Neural progenitor cell (in vitro differentiated cells): ENCODE measurements around the gene SCFD2. TPM values are rescaled to one million over a fixed set of nuclear protein-coding genes. Genes with fewer than 3 reads are reported as not detected.
"Not testable (repeated sequence)": the region's sequence is repeated elsewhere in the genome, so short reads cannot be mapped to it uniquely, and the experiment has no call there.

Experiments
- DNase-seq: peaks from one replicate; pipeline ENCODE4 v3.0.0-alpha.2; 2016; ENCODE audit warnings: low spot score
- H2AFZ ChIP-seq: fragments of 200-600 bp; sonication (generic); replicated peaks from 2 replicates; pipeline ENCODE4 v1.6.1; 2016; ENCODE audit warnings: antibody characterized with exemption
- H3F3A ChIP-seq: fragments of 200-600 bp; sonication (generic); 2 replicates; pipeline ENCODE4 v1.6.1; 2016; ENCODE audit warnings: antibody characterized with exemption, low read depth
- H3K27ac ChIP-seq: fragments of 200-600 bp; sonication (generic); 2 replicates; pipeline ENCODE4 v1.5.1; 2016; ENCODE audit warnings: mild to moderate bottlenecking
- H3K27me3 ChIP-seq: fragments of 200-600 bp; sonication (generic); 2 replicates; pipeline ENCODE4 v1.6.1; 2016; ENCODE audit warnings: mild to moderate bottlenecking, moderate library complexity
- H3K36me3 ChIP-seq: fragments of 200-600 bp; sonication (generic); 2 replicates; pipeline ENCODE4 v1.5.1; 2016
- H3K4me1 ChIP-seq: fragments of 200-600 bp; sonication (generic); 2 replicates; pipeline ENCODE4 v1.6.1; 2016; ENCODE audit warnings: mixed run types
- H3K4me2 ChIP-seq: fragments of 200-600 bp; sonication (generic); 2 replicates; pipeline ENCODE4 v1.6.1; 2016
- H3K4me3 ChIP-seq: fragments of 200-600 bp; sonication (generic); 2 replicates; pipeline ENCODE4 v1.5.1; 2016
- H3K79me2 ChIP-seq: fragments of 200-600 bp; sonication (generic); 2 replicates; pipeline ENCODE4 v1.6.1; 2016; ENCODE audit warnings: low read depth
- H3K9ac ChIP-seq: fragments of 200-600 bp; sonication (generic); 2 replicates; pipeline ENCODE4 v1.6.1; 2016
- H3K9me3 ChIP-seq: fragments of 200-600 bp; sonication (generic); 2 replicates; pipeline ENCODE4 v1.5.1; 2016; ENCODE audit warnings: low read depth
- H4K20me1 ChIP-seq: fragments of 200-600 bp; sonication (generic); 2 replicates; pipeline ENCODE4 v1.6.1; 2016; ENCODE audit warnings: low read depth
- H3K27ac Mint-ChIP-seq: 3 replicates; pipeline ENCODE4 v1.8.0; 2021; ENCODE audit warnings: mixed read lengths
- H3K27me3 Mint-ChIP-seq: 2 replicates; pipeline ENCODE4 v1.8.0; 2022; ENCODE audit warnings: low read depth, mild to moderate bottlenecking, inconsistent platforms, moderate library complexity, mixed read lengths; ENCODE audit not compliant: insufficient read depth
- H3K36me3 Mint-ChIP-seq: 3 replicates; pipeline ENCODE4 v1.8.0; 2021; ENCODE audit warnings: mixed read lengths
- H3K4me1 Mint-ChIP-seq: 3 replicates; pipeline ENCODE4 v1.8.0; 2021; ENCODE audit warnings: mixed read lengths
- H3K4me3 Mint-ChIP-seq: 3 replicates; pipeline ENCODE4 v1.8.0; 2021; ENCODE audit warnings: mild to moderate bottlenecking, moderate library complexity, mixed read lengths
- H3K9me3 Mint-ChIP-seq: 3 replicates; pipeline ENCODE4 v1.8.0; 2020; ENCODE audit warnings: mixed read lengths
- EZH2 ChIP-seq: fragments of 200-600 bp; sonication (generic); IDR thresholded peaks from 2 replicates; pipeline ENCODE4 v1.6.1; 2017; ENCODE audit warnings: antibody characterized with exemption, mild to moderate bottlenecking, moderate library complexity
- EZH2phosphoT487 ChIP-seq: fragments of 200-600 bp; sonication (generic); IDR thresholded peaks from 2 replicates; pipeline ENCODE4 v1.6.1; 2017; ENCODE audit warnings: antibody characterized with exemption
- total RNA-seq: library from RNA; depleted of rRNA; stranded (reverse); fragments of >200 nt; gene quantifications from 2 replicates; pipeline ENCODE4 v1.2.3, GENCODE V29; 2015; ENCODE audit warnings: low replicate concordance
- TF ChIP-seq, protein P1 (sequence below): fragments of 200-600 bp; sonication (generic); IDR thresholded peaks from 2 replicates; pipeline ENCODE4 v1.5.1; 2017; ENCODE audit warnings: antibody characterized with exemption, mild to moderate bottlenecking

Gene SCFD2
- total RNA-seq, 1 donor from 2014 or later: 4.8 TPM

- no peak for DNase-seq
- Histone ChIP-seq H3K79me2 (no peaks in the 10 kb centered on the region), H4K20me1 (no peaks in the 10 kb centered on the region), H3K9me3 (no peaks in the 10 kb centered on the region), H3F3A (no peaks in the 10 kb centered on the region), H3K27ac (no peak overlapping the region), H3K4me3 (no peak overlapping the region), H3K4me1 (no peaks in the 10 kb centered on the region), H3K36me3 (no peaks in the 10 kb centered on the region), H3K4me2 (no peak overlapping the region), H3K27me3 (no peaks in the 10 kb centered on the region), H2AFZ (no peak overlapping the region), H3K9ac (no peak overlapping the region)
- no peak overlapping the region for H3K4me3 Mint-ChIP-seq
- TF ChIP-seq EZH2 (no peak), EZH2phosphoT487 (no peak)
- TF ChIP-seq, protein P1, sequence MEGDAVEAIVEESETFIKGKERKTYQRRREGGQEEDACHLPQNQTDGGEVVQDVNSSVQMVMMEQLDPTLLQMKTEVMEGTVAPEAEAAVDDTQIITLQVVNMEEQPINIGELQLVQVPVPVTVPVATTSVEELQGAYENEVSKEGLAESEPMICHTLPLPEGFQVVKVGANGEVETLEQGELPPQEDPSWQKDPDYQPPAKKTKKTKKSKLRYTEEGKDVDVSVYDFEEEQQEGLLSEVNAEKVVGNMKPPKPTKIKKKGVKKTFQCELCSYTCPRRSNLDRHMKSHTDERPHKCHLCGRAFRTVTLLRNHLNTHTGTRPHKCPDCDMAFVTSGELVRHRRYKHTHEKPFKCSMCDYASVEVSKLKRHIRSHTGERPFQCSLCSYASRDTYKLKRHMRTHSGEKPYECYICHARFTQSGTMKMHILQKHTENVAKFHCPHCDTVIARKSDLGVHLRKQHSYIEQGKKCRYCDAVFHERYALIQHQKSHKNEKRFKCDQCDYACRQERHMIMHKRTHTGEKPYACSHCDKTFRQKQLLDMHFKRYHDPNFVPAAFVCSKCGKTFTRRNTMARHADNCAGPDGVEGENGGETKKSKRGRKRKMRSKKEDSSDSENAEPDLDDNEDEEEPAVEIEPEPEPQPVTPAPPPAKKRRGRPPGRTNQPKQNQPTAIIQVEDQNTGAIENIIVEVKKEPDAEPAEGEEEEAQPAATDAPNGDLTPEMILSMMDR: no peak
- peaks cover 26% of the 10 kb centered on the region for H3K9me3 Mint-ChIP-seq
- peaks cover 18% of the 10 kb centered on the region for H3K4me1 Mint-ChIP-seq
- H3K36me3 Mint-ChIP-seq: peaks cover 2% of the 10 kb centered on the region
- no peak overlapping the region for H3K27ac Mint-ChIP-seq
- peaks cover 11% of the 10 kb centered on the region for H3K27me3 Mint-ChIP-seq
Measured at GRCh38 chr4:52993771-52994170, 372.1 kb downstream of the SCFD2 start.

- not testable (repeated sequence) for DNase-seq, H4K20me1 ChIP-seq, H3K36me3 ChIP-seq, H3K4me3 Mint-ChIP-seq, H3K9ac ChIP-seq, H3K4me2 ChIP-seq, H2AFZ ChIP-seq, H3K36me3 Mint-ChIP-seq, H3F3A ChIP-seq, H3K79me2 ChIP-seq, H3K27me3 ChIP-seq, H3K9me3 ChIP-seq, H3K4me3 ChIP-seq, H3K27ac Mint-ChIP-seq, H3K4me1 ChIP-seq, H3K27ac ChIP-seq
- peaks cover 11% of the 10 kb centered on the region for H3K27me3 Mint-ChIP-seq
- H3K9me3 Mint-ChIP-seq: peaks cover 26% of the 10 kb centered on the region
- peaks cover 18% of the 10 kb centered on the region for H3K4me1 Mint-ChIP-seq
Measured at GRCh38 chr4:52992551-52992950, 373.3 kb downstream of the SCFD2 start.

GRCh38 chr4:52991472-52991871 lies 374.4 kb downstream of the SCFD2 start:
- Histone ChIP-seq H3K9me3 (no peaks in the 10 kb centered on the region), H3K4me1 (no peaks in the 10 kb centered on the region), H3K4me2 (no peak overlapping the region), H3K36me3 (no peaks in the 10 kb centered on the region), H3K79me2 (no peaks in the 10 kb centered on the region), H3F3A (no peaks in the 10 kb centered on the region), H4K20me1 (no peaks in the 10 kb centered on the region), H3K9ac (no peak overlapping the region), H3K27me3 (no peaks in the 10 kb centered on the region), H3K4me3 (no peak overlapping the region), H3K27ac (no peak overlapping the region), H2AFZ (no peak overlapping the region)
- Mint-ChIP-seq H3K27ac (no peak overlapping the region), H3K27me3 (peaks cover 7% of the 10 kb centered on the region), H3K36me3 (peaks cover 2% of the 10 kb centered on the region), H3K4me3 (no peak overlapping the region), H3K4me1 (peaks cover 8% of the 10 kb centered on the region), H3K9me3 (peaks cover 26% of the 10 kb centered on the region)
- no peak for TF ChIP-seq EZH2
- TF ChIP-seq, protein P1: no peak
- no peak for TF ChIP-seq EZH2phosphoT487
- no peak for DNase-seq

- Histone ChIP-seq H3K27ac (no peak overlapping the region), H3K9ac (no peak overlapping the region), H3K4me3 (no peak overlapping the region), H2AFZ (no peak overlapping the region), H3K27me3 (no peaks in the 10 kb centered on the region), H3K79me2 (no peaks in the 10 kb centered on the region), H4K20me1 (no peaks in the 10 kb centered on the region), H3K4me1 (no peaks in the 10 kb centered on the region), H3K4me2 (no peak overlapping the region), H3K36me3 (no peaks in the 10 kb centered on the region), H3F3A (no peaks in the 10 kb centered on the region), H3K9me3 (no peaks in the 10 kb centered on the region)
- no peak overlapping the region for H3K4me3 Mint-ChIP-seq
- H3K4me1 Mint-ChIP-seq: peaks cover 3% of the 10 kb centered on the region
- H3K27me3 Mint-ChIP-seq: peaks cover 7% of the 10 kb centered on the region
- peaks cover 2% of the 10 kb centered on the region for H3K36me3 Mint-ChIP-seq
- no peak overlapping the region for H3K27ac Mint-ChIP-seq
- DNase-seq: no peak
- H3K9me3 Mint-ChIP-seq: peaks cover 24% of the 10 kb centered on the region
- TF ChIP-seq EZH2 (no peak), EZH2phosphoT487 (no peak)
- TF ChIP-seq, protein P1: no peak
Measured at GRCh38 chr4:52990706-52991105, 375.2 kb downstream of the SCFD2 start.
